ELR (cell line): Measurements from ENCODE around the gene ACOT2.
"Not testable (repeated sequence)": the region's sequence is repeated elsewhere in the genome, so short reads cannot be mapped to it uniquely, and the experiment has no call there.

Source experiments
- DNase-seq: peaks from one replicate; pipeline ENCODE4 v3.0.0-alpha.2; 2015; ENCODE audit warnings: low read depth

ACOT2 gene, protein sequence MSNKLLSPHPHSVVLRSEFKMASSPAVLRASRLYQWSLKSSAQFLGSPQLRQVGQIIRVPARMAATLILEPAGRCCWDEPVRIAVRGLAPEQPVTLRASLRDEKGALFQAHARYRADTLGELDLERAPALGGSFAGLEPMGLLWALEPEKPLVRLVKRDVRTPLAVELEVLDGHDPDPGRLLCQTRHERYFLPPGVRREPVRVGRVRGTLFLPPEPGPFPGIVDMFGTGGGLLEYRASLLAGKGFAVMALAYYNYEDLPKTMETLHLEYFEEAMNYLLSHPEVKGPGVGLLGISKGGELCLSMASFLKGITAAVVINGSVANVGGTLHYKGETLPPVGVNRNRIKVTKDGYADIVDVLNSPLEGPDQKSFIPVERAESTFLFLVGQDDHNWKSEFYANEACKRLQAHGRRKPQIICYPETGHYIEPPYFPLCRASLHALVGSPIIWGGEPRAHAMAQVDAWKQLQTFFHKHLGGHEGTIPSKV

DNA sequence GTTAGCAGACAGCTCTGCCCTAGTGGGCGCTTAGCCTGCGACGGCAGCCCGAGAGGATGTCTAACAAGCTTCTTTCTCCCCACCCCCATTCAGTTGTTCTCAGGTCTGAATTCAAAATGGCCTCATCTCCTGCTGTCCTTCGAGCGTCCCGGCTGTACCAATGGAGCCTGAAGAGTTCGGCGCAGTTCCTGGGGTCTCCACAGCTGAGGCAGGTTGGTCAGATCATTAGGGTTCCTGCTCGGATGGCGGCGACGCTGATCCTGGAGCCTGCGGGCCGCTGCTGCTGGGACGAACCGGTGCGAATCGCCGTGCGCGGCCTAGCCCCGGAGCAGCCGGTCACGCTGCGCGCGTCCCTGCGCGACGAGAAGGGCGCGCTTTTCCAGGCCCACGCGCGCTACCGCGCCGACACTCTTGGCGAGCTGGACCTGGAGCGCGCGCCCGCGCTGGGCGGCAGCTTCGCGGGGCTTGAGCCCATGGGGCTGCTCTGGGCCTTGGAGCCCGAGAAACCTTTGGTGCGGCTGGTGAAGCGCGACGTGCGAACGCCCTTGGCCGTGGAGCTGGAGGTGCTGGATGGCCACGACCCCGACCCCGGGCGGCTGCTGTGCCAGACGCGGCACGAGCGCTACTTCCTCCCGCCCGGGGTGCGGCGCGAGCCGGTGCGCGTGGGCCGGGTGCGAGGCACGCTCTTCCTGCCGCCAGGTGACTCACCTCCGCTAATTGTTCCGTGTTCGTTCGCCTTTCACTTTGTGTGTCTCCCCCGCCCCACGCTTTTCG, at the start of gene ACOT2:
Gene ACOT2 (plus strand): TSS at position 29 of the 774 bp plus-strand sequence. CDS start 28 bp downstream, at position 57.
- peak; percentile 92 for DNase-seq

DNA sequence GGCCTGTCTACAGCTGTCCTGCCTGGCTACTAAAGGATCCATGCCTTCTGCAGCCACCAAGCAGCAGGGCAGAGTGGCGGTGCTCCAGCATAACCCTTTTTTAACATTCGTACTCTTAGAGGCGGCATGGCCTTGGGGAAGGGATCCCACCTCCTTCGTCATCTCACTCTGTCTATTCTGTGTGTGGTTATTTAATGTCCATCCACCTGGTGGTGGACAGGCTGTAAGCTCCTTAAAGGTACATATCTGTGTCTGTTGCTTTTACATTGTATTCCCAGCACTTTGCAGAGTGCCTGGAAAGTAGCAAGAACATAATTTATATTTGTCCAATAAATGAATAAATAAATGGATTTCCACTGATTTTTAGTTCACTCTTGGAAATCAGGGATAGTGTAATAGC, 47.8 kb upstream of the ACOT2 start:
- DNase-seq, result no peak

DNA sequence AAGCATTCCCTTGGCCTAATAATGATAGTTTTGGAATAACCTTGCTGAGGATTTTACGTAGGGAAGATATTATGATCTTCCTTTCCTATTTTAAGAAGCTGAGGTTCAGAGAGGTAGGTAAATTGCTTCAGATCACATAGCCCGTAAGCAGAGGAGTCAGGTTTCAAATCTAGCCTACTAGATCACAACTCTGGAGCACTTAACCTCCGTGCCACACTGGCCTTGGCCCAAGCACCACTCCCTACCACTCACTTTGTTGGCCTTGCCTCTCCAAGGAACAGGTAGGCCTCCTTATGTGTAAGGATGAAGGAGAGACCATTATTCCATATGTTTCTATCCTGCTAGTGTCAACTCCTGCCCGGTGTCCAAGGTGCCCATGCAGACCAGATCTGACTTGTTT, 44.5 kb upstream of the ACOT2 start:
- no peak for DNase-seq

DNA sequence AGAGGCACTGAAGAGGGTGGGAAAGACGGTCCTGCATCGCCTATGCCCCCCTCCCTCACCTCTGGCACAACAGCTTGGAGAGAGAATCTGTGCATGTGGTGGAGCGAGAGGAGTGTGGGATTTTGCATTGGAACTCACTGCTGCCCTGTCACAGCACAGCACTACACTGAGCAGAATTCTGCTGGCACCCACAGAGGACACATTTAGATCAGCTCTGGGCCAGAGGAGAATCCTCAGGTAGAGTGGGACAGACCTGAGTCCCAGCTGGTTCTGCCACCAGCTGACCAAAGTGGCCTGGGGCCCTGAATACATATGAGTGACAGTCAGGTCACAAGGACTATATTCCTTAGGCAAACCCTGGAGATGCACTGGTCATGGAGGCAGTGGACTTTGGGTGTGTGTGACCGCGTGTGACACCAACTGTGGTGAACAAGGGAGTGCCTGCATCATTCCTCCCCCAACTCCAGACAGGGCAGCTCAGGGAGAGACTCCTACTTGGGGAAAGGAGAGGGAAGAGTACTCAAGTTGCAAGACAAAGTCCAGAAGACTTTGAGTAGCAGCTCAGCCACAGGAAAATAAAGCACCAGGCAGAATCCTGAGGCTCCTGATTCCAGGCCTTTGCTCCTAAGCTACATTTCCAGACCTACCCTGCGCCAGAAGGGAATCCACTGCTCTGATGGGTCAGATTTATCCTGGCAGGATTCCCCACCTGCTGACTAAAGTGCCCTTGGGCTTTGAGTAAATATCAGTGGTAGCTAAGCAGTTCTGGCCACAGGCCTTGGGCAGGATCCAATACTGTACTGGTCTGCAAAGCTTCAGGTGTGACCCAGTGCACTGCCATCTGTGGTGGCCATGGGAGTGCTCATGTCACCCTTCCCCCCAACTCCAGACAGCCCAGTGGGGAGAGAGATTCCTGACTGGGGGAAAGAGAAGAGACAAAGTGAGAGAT, 42.7 kb upstream of the ACOT2 start:
- peak; percentile 63 for DNase-seq

DNA sequence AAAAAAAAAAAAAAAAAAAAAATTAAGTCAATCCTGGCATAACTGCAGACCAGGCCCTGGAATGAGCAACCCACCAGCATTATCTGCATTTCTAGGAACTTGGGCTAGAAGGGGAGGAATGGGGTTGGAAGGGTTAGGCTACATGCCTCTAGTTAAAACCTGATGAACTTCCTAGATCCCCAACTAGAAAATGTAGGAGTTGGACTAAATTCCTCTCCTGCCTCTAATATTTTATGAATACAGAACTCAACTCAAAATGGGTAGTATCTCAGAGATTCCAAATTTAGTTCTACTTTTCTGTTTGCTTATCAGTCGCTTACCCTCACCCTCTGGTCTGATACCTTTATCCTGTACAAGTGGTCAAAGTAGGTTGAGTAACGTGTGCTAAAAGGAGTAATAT, 39.7 kb upstream of the ACOT2 start:
- not testable (repeated sequence) for DNase-seq

DNA sequence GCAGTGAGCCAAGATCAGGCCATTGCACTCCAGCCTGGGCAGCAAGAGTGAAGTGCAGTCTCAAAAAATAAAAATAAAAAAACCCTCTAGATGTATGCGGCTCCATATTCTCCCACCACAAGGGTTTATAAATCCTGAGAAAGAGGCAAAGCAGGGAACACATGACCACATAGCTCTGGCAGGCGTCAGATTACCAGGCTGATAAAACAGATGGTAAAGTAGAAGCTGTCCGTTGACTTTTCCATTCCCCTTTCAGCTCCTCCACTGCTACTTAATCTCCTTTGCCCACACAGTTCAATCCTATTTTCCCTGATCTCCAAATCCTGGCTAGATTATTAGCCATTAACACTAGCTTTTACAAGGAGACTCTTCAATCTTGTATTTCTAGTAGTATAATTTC, 37.0 kb upstream of the ACOT2 start:
- DNase-seq, result not testable (repeated sequence)

DNA sequence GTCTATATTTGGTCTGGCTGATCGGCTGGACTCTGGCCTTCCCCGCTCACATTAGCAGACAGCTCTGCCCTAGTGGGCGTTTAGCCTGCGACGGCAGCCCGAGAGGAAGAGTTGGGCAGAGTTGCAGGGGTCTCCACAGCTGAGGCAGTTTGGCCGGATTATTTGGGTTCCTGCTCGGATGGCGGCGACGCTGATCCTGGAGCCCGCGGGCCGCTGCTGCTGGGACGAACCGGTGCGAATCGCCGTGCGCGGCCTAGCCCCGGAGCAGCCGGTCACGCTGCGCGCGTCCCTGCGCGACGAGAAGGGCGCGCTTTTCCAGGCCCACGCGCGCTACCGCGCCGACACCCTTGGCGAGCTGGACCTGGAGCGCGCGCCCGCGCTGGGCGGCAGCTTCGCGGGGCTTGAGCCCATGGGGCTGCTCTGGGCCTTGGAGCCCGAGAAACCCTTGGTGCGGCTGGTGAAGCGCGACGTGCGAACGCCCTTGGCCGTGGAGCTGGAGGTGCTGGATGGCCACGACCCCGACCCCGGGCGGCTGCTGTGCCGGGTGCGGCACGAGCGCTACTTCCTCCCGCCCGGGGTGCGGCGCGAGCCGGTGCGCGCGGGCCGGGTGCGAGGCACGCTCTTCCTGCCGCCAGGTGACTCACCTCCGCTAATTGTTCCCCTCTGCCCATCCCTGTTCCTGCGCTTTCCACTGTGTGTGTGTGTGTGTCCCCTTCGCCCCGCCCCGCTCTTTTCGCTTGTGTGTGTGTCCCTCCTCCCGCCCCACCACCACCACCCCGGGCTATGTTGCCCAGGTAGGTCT, 31.6 kb upstream of the ACOT2 start:
- peak; percentile 62 for DNase-seq

DNA sequence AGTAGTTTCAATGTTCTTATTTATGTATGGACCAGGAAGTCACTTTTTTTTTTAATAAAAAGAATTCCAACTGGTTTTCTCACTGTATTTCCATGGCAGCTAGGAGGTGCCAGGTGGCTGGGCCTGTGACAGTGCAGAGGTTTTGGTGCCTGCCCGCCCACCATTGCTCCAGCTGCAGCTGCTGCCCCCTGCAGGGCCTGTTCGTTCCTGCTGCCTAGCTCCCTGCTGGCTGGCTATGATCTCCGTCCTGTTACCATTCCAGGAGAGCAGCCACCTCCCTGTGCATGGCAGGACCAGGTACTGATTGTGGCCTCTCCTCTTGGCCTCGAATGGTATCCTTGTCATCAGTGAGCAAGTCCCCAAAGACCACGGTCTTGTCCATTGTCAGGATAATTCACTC, 30.0 kb upstream of the ACOT2 start:
- DNase-seq, result peak; percentile 36

DNA sequence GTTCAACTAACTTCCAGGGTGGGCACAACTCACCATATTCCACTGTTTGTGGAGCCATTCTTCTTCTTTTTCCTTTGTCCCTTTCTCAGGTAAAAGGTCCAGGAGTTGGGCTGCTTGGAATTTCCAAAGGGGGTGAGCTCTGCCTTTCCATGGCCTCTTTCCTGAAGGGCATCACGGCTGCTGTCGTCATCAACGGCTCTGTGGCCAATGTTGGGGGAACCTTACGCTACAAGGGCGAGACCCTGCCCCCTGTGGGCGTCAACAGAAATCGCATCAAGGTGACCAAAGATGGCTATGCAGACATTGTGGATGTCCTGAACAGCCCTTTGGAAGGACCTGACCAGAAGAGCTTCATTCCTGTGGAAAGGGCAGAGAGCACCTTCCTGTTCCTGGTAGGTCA, 26.1 kb upstream of the ACOT2 start:
- not testable (repeated sequence) for DNase-seq

DNA sequence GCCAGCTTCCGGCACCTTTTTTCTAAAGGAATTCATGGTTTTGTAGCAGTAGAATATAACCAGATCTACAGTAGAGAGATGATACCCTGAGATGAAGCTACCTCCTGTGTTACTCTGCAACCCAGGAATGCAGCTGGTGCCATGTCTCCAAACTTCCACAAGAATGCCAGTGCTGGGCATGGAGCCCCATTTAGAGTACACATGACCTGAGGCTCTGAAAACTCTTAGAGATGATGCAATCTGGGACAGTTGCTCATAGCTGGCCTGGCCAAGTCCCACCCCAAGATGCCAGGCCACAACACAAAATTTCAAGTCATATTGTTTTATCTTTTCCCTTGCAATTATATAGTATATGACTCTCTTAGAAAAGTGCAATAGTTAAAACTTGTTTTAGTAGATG, 23.7 kb upstream of the ACOT2 start:
- not testable (repeated sequence) for DNase-seq

DNA sequence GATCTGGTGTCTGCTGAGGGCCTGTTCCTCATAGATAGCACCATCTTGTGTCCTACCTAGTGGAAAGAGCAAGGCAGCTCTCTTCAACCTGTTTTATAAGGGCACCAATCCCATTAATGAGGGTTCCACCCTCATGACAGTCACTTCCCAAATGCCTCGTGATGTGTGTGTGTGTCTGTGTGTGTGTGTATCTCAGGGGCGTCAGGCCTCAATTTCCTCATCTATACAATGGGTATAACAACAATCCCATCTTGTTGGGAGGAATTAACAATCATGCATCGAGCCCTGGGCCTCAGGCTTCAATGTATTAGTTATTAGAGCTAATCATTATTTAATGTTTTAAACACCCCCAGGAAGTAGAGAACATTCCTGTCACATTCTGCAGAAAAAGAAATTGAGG, 19.9 kb upstream of the ACOT2 start:
- DNase-seq, result not testable (repeated sequence)

DNA sequence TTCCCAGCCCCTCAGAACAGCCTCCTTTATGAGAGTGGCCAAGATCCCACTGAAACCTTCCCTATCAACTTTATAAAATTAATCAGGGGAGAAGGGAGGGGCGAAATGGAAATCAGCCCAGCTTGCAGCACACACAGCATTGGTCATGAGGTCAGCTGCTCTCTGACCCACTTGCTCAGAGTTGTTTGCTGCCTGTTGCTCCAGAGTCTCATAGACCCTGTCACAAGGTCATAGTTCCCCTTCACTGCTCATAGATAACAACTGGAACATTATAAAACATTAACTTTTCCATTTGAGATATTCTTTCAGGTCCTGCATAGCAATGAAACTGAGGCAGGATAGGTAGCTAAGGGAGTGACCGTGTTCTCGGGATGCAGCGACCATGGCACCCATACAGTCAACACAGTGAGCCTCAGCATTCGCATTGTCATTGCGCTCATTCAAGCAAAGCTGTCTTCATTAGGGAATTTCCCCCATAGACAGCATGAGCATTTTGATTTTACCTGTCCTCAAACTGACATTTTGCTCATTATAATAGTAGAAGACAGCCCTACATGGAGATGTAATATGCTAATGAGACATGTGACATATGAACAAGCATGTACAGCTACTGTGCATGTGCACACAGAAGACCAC, 19.0 kb upstream of the ACOT2 start:
- not testable (repeated sequence) for DNase-seq

DNA sequence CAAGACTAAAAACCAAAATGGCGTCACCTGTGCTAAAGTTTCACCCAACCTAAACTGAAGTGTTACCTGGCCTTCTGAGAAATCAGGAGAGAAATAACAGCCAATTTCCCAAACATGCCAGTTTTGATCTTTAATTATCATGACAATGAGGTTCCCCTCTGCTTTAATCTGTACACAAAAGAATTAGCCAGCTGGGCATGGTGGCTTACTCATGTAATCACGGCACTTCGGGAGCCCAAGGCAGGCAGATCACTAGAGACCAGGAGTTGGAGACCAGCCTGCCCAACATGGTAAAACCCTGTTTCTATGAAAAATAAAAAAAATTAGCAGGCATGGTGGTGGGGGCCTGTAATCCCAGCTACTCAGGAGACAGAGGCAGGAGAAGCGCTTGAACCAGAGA, 15.2 kb upstream of the ACOT2 start:
- no peak for DNase-seq

DNA sequence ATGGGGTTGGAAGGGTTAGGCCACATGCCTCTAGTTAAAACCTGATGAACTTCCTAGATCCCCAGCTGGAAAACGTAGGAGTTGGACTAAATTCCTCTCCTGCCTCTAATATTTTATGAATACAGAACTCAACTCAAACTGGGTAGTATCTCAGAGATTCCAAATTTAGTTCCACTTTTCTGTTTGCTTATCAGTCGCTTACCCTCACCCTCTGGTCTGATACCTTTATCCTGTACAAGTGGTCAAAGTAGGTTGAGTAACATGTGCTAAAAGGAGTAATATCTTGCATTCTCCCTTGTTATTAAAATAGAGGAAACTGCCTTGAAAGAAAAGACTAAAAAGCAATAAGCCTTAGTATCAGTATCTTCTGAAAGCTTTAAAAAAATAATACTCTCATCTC, 11.8 kb upstream of the ACOT2 start:
- DNase-seq, result not testable (repeated sequence)

DNA sequence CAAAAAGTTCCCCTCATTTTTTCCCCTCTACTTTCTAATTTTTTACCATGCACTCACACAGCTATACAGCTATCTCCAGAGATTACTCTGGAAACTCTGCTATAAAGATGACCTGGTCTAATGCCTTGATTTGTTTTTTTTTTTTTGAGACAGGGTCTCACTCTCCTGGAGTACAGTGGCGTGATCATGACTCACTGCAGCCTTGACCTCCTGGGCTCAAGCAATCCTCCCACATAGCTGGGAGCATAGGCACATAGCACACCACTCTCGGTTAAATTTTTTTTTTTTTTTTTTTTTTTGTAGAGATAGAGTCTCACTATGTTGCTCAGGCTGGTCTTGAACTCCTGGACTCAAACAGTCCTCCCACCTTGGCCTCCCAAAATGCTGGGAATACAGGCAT, 10.8 kb upstream of the ACOT2 start:
- DNase-seq, result not testable (repeated sequence)

DNA sequence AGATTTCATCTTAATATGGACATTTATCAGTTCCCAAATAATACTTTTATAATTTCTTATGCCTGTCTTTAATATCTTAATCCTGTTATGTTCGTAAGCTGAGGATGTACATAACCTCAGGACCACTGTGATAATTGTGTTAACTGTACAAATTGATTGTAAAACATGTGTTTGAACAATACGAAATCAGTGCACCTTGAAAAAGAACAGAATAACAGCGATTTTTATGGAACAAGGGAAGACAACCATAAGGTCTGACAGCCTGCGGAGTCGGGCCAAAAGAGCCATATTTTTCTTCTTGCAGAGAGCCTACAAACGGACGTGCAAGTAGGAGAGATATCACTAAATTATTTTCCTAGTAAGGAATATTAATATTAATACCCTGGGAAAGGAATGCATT, 6.8 kb upstream of the ACOT2 start:
- DNase-seq, result not testable (repeated sequence)

DNA sequence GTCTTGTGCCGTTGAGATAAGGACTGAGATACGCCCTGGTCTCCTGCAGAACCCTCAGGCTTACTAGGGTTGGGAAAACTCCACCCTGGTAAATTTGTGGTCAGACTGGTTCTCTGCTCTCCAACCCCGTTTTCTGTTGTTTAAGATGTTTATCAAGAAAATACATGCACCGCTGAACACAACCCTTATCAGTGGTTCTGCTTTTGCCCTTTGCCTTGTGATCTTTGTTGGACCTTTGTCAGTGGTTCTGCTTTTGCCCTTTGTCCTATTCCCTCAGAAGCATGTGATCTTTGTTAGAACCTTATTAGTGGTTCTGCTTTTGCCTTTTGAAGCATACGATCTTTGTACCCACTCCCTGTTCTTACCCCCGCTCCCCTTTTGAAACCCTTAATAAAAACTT, 6.3 kb upstream of the ACOT2 start:
- not testable (repeated sequence) for DNase-seq

DNA sequence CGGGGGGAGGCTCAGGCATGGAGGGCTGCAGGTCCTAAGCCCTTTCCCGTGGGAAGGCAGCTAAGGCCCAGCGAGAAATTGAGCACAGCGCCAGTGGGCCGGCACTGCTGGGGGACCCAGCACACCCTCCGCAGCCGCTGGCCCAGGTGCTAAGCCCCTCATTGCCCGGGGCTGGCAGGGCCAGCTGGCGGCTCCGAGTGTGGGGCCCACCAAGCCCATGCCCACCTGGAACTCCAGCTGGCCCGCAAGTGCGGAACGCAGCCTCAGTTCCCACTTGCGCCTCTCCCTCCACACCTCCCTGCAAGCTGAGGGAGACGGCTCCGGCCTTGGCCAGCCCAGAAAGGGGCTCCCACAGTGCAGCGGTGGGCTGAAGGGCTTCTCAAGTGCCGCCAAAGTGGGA, 2.6 kb upstream of the ACOT2 start:
- DNase-seq, result not testable (repeated sequence)

DNA sequence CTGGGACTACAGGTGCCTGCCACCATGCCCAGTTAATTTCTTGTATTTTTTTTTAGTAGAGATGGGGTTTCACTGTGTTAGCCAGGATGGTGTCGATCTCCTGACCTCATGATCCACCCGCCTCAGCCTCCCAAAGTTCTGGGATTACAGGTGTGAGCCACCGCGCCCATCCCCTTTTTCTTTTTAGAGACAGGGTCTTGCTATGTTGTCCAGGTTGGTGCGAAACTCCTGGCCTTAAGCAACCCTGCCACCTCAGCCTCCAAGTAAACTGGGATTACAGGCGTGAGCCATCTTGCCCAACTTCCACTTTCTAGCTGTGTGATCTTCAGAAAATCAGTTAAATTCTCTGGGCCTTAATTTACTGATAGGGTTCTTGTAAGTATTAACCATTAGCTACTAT, 2.1 kb upstream of the ACOT2 start:
- not testable (repeated sequence) for DNase-seq

DNA sequence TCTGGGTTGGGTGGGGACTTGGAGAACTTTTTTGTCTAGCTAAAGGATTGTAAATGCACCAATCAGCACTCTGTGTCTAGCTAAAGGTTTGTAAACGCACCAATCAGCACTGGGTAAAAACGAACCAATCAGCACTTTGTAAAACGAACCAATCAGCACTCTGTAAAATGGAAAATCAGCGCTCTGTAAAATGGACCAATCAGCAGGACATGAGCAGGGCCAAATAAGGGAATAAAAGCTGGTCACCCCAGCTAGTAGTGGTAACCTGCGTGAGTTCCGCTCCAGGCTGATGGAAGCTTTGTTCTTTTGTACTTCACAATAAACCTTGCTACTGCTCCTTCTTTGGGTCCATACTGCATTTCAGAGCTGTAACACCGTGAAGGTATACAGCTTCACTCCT, 1.7 kb upstream of the ACOT2 start:
- DNase-seq, result no peak
